Spleen (tissue), 7 donors: ENCODE results near the gene TEX52.

Source experiments
- POLR2A ChIP-seq, 3 donors: fragments of 450-650 bp; IDR thresholded peaks; one replicate each; pipeline ENCODE4 v1.5.1; 2017; ENCODE audit warnings: antibody characterized with exemption in 3 of 3, mild to moderate bottlenecking in 1 of 3
- POLR2AphosphoS5 ChIP-seq, 3 donors: sonication (generic); formaldehyde crosslinking; IDR thresholded peaks; one replicate each; pipeline ENCODE4 v1.5.1; 2017; ENCODE audit warnings: antibody characterized with exemption in 3 of 3
- TF ChIP-seq, protein P1 (sequence below), 11 experiments: fragments of 200-600 bp in 7 of 11; fragments of 450-650 bp in 4 of 11; sonication (generic) in 4 of 11; IDR thresholded peaks in 8 of 11; conservative IDR thresholded peaks in 3 of 11; 1 replicate in 7 of 11; 2 replicates in 4 of 11; pipeline versions ENCODE4 v1.4.0 to v1.8.0; 2016 to 2021; ENCODE audit warnings: antibody characterized with exemption in 11 of 11, inconsistent platforms in 4 of 11, mild to moderate bottlenecking in 1 of 11
- donor health status: DM: no; HTN: no; CAD: no; lungs with moderate emphysema.
- donor health status: DM: no; HTN: no; CAD: no.
- donor health status: DM: no; HTN: no; CAD: no.

GRCh38 chr12:2862876-2863275, 6.0 kb upstream of the TEX52 start:
- TF ChIP-seq, protein P1, sequence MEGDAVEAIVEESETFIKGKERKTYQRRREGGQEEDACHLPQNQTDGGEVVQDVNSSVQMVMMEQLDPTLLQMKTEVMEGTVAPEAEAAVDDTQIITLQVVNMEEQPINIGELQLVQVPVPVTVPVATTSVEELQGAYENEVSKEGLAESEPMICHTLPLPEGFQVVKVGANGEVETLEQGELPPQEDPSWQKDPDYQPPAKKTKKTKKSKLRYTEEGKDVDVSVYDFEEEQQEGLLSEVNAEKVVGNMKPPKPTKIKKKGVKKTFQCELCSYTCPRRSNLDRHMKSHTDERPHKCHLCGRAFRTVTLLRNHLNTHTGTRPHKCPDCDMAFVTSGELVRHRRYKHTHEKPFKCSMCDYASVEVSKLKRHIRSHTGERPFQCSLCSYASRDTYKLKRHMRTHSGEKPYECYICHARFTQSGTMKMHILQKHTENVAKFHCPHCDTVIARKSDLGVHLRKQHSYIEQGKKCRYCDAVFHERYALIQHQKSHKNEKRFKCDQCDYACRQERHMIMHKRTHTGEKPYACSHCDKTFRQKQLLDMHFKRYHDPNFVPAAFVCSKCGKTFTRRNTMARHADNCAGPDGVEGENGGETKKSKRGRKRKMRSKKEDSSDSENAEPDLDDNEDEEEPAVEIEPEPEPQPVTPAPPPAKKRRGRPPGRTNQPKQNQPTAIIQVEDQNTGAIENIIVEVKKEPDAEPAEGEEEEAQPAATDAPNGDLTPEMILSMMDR (IDR thresholded peaks at IDR 0.05 in 8 of 11, conservative IDR thresholded peaks at IDR 0.05 in 3 of 11) = no peak
- no peak for TF ChIP-seq POLR2AphosphoS5 (IDR thresholded peaks at IDR 0.05)
- TF ChIP-seq POLR2A (IDR thresholded peaks at IDR 0.05) = no peak
